ENCODE measurements around the gene COX18.

COX18 gene

DNA sequence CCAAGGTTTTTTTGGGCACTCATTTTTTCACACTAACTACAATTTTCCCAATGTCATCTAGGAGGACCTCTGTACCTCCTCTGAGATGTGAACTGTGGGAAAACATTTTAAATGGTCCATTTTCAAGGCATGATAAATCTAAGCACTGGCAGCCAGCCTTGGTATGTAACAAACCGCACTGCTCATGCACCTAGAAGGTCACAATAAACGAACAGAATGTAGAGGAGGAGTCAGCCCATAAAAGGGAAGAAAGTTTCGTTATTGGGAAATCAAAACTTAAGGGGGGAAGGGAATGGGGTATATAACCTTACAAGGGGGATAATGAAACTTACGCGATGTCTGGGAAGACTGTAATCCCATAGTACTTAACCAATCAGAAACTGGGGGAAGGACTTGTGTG is 16.4 kb downstream of the COX18 start:
- DNase-seq (ENCODE audit: low spot score), result no peak

- DNase-seq (ENCODE audit: low spot score), result no peak
Observed at GRCh38 chr4:73051625-73052024, 17.9 kb downstream of the COX18 start.

DNA sequence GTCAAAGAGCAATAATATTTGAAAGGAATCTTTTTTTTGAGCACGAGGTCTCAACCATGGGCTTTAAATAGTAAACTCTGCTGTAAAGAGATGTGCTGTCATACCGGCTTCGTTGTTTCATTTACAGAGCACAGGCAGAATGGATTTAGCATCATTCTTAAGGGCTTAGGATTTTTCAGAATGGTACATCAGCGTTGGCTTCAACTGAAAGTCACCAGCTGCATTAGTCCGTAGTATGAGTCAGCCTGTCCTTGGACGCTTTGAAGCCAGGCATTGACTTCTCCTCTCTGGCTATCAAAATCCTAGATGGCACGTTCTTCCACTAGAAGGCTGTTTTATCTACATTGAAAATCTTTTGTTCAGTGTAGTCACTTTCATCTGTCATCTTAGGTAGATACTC is 23.6 kb downstream of the COX18 start:
- no peak for DNase-seq (ENCODE audit: low spot score)

DNA sequence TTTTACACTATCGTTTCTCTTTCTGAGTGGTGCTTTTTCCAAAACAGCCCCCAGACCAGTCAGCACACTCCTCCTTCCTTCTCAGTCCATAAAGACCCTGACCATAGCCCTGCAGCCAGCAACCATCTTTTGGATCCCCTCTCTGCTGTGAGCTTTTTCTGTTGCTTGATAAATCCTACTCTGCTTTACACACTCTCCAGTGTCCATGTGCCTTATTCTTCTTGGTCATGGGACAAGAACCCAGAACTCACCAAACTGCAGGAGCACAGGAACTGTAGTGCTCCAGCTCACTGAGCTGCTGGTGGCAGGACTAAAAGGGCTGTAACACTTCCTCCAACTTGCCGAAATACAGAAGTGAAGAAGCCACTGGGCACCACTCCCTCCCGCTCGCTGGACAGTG is 32.5 kb downstream of the COX18 start:
- DNase-seq (ENCODE audit: low spot score), result no peak

GRCh38 chr4:73036123-73036522 is 33.4 kb downstream of the COX18 start:
- DNase-seq (ENCODE audit: low spot score), result no peak

GRCh38 chr4:73034896-73035295 is 34.6 kb downstream of the COX18 start:
- no peak for DNase-seq (ENCODE audit: low spot score)

DNA sequence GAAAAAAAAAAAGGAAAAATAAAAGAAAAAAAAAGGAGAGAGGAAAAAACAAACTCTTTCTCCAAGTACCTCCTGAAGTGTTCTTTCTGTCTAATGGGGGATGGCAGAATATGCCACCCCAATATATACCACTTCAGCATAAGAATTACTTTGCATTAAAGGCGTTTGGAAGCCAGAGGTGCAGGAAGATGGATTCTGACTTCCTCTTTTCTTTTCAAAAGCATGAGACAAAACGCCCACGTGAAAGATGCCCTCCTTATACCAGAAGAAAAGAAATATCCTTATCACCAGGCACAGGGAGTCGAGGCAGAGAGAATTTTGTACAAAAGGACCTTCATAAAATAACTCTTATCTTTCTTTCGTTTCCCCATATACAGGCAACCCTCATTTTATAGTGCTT is 40.9 kb downstream of the COX18 start:
- no peak for DNase-seq (ENCODE audit: low spot score)

GRCh38 chr4:73021634-73022033 is 47.9 kb downstream of the COX18 start:
- peak; percentile 24 for DNase-seq (ENCODE audit: low spot score)

- peak; percentile 36 for DNase-seq (ENCODE audit: low spot score)
Observed at GRCh38 chr4:73019462-73020047, 50.0 kb downstream of the COX18 start.

GRCh38 chr4:73018595-73018994 is 50.9 kb downstream of the COX18 start:
- no peak for DNase-seq (ENCODE audit: low spot score)

DNA sequence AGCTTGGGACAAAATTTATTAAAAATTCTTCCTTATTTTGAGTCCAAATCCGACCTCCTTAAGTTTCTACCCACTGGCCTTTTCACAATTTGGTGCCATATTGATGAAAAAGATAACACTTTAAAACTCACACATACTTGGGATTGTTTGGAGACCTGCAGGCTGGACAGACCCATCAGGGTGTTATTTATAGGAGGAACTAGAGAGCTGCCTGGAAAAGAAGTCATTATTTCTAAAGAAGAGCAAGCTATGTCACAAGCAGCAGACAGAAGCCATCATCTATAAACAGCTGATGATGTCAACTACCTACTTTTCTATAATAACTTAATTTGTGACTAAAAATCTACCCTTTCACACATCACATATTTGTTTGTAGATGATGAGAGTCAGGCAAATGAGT is 56.2 kb downstream of the COX18 start:
- DNase-seq (ENCODE audit: low spot score), result no peak

DNA sequence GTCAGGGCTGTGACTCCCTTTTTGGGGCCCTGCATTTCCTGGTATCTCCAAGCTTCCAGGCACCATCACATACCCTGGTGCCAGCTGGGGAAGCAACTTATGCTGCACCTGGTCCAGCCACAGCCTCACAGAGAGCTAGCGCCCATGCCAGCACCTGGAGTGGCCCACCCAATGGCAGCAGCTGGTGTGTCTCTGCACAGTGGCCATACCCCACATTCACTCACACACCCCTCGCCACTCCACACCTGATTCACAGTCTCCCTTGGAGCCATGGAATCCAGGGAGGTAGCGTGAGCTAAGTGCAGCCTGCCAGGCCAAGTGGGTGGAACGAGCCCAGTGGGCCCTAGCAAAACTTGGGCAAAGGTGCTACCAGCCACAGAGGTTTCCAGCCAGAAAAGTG is 56.8 kb downstream of the COX18 start:
- no peak for DNase-seq (ENCODE audit: low spot score)

DNA sequence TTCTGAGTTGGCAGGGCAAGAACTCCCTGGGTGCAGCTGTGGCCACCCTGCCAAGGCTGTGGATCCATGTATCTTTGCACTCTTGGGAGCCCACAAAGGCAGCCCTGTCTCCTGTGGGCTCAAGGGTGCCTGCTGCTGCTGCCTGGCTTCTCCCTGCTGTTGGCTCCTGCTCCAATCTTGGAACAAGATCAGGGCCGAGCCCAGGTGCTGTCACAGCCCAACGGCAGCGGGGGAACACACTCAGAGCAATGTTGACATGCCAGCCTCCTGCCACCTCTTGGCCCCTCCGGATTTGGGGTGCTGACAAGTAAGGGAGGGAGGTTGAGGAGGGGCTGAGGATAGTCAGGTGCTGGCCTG is 57.9 kb downstream of the COX18 start:
- DNase-seq (ENCODE audit: low spot score), result no peak

GRCh38 chr4:73010789-73011628 is 58.5 kb downstream of the COX18 start:
- no peak for DNase-seq (ENCODE audit: low spot score)

DNA sequence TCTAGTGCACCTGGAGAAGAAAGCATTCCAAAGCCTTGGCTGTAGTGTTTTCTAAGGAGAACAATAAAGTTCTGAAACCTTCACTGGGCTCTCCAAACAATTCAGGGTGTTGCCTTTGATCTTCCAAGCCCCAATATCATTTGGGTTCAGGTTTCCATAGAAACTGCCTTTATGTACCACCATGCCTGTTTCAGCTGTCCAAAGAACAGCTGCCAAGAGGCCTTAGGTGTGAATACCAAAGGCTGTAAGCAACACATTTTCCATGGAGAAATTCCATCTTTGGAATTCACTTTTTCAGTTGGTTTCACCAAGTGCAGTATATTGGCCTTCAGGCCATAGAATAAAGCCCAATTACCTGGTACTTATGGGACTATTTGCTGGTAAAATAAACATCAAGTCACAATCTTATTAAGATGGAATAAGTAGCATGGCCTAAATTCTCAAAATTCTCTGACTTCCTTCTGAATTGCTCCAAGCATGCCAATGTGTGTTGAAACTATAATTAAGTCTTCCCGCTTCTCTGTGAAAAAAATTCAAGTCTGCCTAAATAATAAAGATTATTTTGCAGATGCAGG is 61.9 kb downstream of the COX18 start:
- DNase-seq (ENCODE audit: low spot score), result no peak

DNA sequence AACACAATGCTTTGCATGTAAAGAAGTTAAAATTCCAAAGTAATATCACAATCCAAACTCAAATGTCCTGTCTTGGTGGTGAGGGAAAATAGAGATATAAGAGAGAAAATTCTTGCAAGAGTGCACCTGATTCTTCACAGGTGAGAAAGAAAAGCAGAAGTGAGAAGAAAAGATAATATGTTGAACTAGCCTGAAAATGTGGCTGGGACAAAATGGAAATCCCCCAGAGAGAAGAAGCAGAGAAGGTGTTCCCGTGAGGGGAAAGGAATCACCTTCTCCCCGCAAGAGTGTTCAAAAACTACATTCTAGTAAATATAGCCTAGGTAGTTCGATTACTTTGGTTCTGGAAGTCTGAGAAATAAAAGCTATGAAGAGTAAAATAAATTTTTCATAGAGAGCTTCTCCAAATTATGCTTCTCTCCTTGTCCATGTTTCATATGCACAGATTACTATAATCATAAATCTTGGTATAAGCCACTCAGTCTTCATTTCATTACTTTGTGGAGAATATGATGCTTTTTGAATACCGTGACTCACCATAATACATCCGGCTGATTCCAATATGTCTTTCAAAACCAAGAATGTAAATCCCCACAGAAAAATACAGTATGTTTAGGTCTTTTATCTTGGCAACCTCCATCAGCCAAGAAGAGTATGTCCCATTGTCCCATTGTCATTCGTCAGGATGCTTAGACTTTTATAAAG is 63.1 kb downstream of the COX18 start:
- no peak for DNase-seq (ENCODE audit: low spot score)

GRCh38 chr4:73005514-73005913 is 64.0 kb downstream of the COX18 start:
- DNase-seq (ENCODE audit: low spot score), result no peak
